Liver (tissue), 3 donors: ENCODE measurements around the gene FAM76B.

Experiments used
- CTCF ChIP-seq: fragments of 150-350 bp; IDR thresholded peaks from 2 replicates; pipeline ENCODE4 v1.5.1; 2017; ENCODE audit warnings: improper control_type of control experiment, low read depth, low read length; ENCODE audit not compliant: missing input control
- HNF4A ChIP-seq, 2 donors: conservative IDR thresholded peaks; 2 replicates each; pipeline ENCODE4 v1.6.1; 2016; ENCODE audit warnings: antibody characterized with exemption in 2 of 2, mild to moderate bottlenecking in 2 of 2
- RAD21 ChIP-seq, 2 donors: IDR thresholded peaks; 2 replicates each; pipeline ENCODE4 v1.6.1; 2016; ENCODE audit warnings: antibody characterized with exemption in 2 of 2, mild to moderate bottlenecking in 2 of 2
- SP1 ChIP-seq: IDR thresholded peaks from 2 replicates; pipeline ENCODE4 v1.6.1; 2018; ENCODE audit warnings: antibody characterized with exemption, mild to moderate bottlenecking
- donor health status: healthy.
- donor health status: healthy.

DNA sequence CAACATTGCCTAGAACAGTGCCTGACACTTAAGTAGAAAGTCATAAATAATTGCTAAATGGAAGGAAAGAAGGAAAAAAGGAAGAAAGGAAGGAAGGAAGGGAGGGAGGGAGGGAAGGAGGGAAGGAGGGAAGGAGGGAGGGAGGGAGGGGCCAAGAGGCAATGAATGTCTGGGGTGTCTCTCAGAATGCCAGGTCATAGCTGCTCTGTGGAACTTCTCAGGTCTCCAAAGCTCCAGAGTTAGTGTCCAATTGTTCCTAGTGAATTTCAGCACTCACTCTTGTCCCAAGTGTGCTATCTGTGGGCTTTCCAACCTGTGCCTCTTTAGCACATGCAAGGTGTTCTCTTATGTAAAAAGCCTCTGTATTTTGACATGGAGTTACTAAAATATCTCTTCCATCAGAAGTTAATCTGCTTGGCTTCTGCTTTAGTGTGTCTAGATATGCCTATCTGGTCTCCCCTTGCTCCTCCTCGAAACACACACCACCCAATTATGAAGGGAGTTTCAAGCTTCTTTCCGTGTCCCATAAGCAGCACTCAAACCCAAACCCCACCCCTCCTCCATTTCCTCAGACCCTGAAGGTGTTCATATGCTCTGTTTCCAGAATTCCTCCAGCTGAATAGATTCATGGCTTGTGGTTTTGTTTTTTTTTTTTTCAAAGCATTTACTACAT lies 56.5 kb downstream of the FAM76B start:
- TF ChIP-seq RAD21 (IDR thresholded peaks at IDR 0.05), result no peak
- no peak for TF ChIP-seq SP1
- no peak for TF ChIP-seq HNF4A (conservative IDR thresholded peaks at IDR 0.05)
- TF ChIP-seq CTCF, result no peak
